Neural cell (in vitro differentiated cells): ENCODE data around the gene PDLIM5.

Experiments used
- CTCF ChIP-seq: fragments of 450-650 bp; IDR thresholded peaks from 2 replicates; pipeline ENCODE4 v1.5.1; 2014; ENCODE audit warnings: antibody characterized with exemption, mild to moderate bottlenecking, moderate library complexity; ENCODE audit not compliant: poor library complexity, severe bottlenecking
- EP300 ChIP-seq: fragments of 450-650 bp; conservative IDR thresholded peaks from 2 replicates; pipeline ENCODE4 v1.6.1; 2014; ENCODE audit warnings: antibody characterized with exemption, mild to moderate bottlenecking, moderate library complexity; ENCODE audit not compliant: poor library complexity, severe bottlenecking
- EZH2 ChIP-seq: fragments of 200-600, 300-800 bp; shearing (Covaris generic), sonication (generic); IDR thresholded peaks from 2 replicates; pipeline ENCODE4 v1.6.1; 2014; ENCODE audit warnings: antibody characterized with exemption, low read length, borderline replicate concordance, mild to moderate bottlenecking; ENCODE audit not compliant: insufficient read depth, poor library complexity, severe bottlenecking
- POLR2AphosphoS5 ChIP-seq: IDR thresholded peaks from 2 replicates; pipeline ENCODE4 v1.6.1; 2012
- RAD21 ChIP-seq: fragments of 450-650 bp; conservative IDR thresholded peaks from 2 replicates; pipeline ENCODE4 v1.6.1; 2014; ENCODE audit warnings: antibody characterized with exemption, mild to moderate bottlenecking, moderate library complexity
- SMC3 ChIP-seq: fragments of 450-650 bp; conservative IDR thresholded peaks from 2 replicates; pipeline ENCODE4 v1.6.1; 2014; ENCODE audit warnings: antibody characterized with exemption, mild to moderate bottlenecking, moderate library complexity; ENCODE audit not compliant: poor library complexity
- TAF1 ChIP-seq: IDR thresholded peaks from 2 replicates; pipeline ENCODE4 v1.6.1; 2012; ENCODE audit warnings: low read depth

- TF ChIP-seq EZH2: no peak
- TF ChIP-seq CTCF: no peak
- no peak for TF ChIP-seq RAD21
- TF ChIP-seq EP300: no peak
- no peak for TF ChIP-seq TAF1
- TF ChIP-seq SMC3: no peak
- TF ChIP-seq POLR2AphosphoS5: no peak
Observed at GRCh38 chr4:94548571-94548970, 96.8 kb downstream of the PDLIM5 start.
